ENCODE results near the gene CMTM4.

DNA sequence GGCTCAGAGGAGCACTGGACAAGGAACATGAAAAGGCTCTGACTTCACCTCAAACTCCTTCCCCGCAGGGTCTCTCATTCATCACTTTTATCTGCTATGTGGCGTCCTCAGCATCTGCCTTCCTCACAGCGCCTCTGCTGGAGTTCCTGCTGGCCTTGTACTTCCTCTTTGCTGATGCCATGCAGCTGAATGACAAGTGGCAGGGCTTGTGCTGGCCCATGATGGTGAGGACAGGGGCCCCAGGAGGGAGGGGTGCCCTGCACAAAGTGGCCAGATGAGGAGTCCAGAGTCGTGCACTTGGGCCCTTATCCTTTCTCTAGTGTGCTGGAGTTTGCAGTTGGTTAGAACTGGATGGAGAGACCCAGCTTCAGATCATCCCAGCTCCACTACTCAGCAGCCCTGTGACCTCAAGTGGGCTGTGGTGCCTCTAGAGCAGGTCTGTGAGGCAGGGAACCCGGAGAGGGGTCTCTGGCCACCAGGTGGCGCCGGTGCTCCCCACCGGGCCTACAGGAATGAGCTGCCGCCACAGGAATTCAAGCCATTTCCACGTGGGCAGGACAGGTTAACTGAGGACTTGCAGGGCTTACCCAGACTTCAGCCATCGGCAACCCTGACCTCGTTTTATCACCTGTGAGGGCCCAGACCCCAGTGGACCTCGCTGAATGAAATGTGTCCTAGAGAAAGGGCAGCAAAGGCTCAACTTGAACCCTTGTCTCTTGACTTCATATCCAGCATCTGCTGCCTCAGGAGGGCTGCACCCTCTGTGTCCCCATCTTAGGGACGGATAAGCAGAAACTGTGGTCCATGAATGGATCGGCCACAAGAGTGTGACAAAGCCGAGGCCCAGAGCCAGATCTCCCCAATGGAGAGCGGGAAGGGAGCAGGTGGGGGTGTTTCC lies 88.1 kb downstream of the CMTM4 start:
- TF ChIP-seq EZH2 (IDR thresholded peaks at IDR 0.05) (no peak), POLR2AphosphoS5 (IDR thresholded peaks at IDR 0.05; ENCODE audit: borderline replicate concordance, low read depth, low read length) (no peak)

All from SK-N-MC (cell line).